CD8-positive, alpha-beta memory T cell (primary cell): Measurements from ENCODE around the gene AGER. TPM values are rescaled to one million over a fixed set of nuclear protein-coding genes. Genes with fewer than 3 reads are reported as not detected.

Experiments used
- CTCF ChIA-PET: fragments of 350-600 bp; sonication (Branson Sonifier 250); formaldehyde crosslinking; loops from one replicate; lab custom pipeline; 2021; ENCODE audit warnings: antibody characterized with exemption; lab: Charles Lee
- POLR2A ChIA-PET: fragments of 350-600 bp; sonication (Branson Sonifier 250); formaldehyde crosslinking; loops from one replicate; lab custom pipeline; 2021; ENCODE audit warnings: antibody characterized with exemption; lab: Charles Lee
- DNase-seq, 5 donors: peaks; one replicate each; pipeline versions ENCODE4 v3.0.0 to v3.0.0-alpha.2; 2020 to 2022; ENCODE audit warnings: mixed read lengths in 1 of 5
- H3K27ac ChIP-seq: one replicate; pipeline ENCODE4 v1.7.0; 2013; ENCODE audit warnings: low read depth, mild to moderate bottlenecking, low read length, moderate library complexity
- H3K27me3 ChIP-seq: 2 replicates; pipeline ENCODE4 v1.7.0; 2013; ENCODE audit warnings: low read length, mild to moderate bottlenecking; ENCODE audit not compliant: insufficient read depth, poor library complexity, severe bottlenecking
- H3K36me3 ChIP-seq: 2 replicates; pipeline ENCODE4 v1.7.0; 2013; ENCODE audit warnings: mild to moderate bottlenecking, low read length, moderate library complexity; ENCODE audit not compliant: insufficient read depth
- H3K4me1 ChIP-seq: 2 replicates; pipeline ENCODE4 v1.7.0; 2013; ENCODE audit warnings: mild to moderate bottlenecking, low read length, moderate library complexity; ENCODE audit not compliant: insufficient read depth
- H3K4me3 ChIP-seq: 2 replicates; pipeline ENCODE4 v1.7.0; 2013; ENCODE audit warnings: mild to moderate bottlenecking, low read length
- H3K9me3 ChIP-seq: 2 replicates; pipeline ENCODE4 v1.7.0; 2013; ENCODE audit warnings: mild to moderate bottlenecking, low read length
- H3K27ac Mint-ChIP-seq, 8 donors: one replicate each; pipeline ENCODE4 v1.8.0; 2020 to 2021; ENCODE audit warnings: mixed read lengths in 8 of 8, mild to moderate bottlenecking in 6 of 8, inconsistent platforms in 3 of 8, moderate library complexity in 3 of 8
- H3K27me3 Mint-ChIP-seq, 2 donors: one replicate each; pipeline ENCODE4 v1.8.0; 2020 to 2021; ENCODE audit warnings: mixed read lengths in 2 of 2, mild to moderate bottlenecking in 1 of 2, moderate library complexity in 1 of 2
- H3K36me3 Mint-ChIP-seq, 3 donors: one replicate each; pipeline ENCODE4 v1.8.0; 2020 to 2021; ENCODE audit warnings: mixed read lengths in 3 of 3, inconsistent platforms in 1 of 3, mild to moderate bottlenecking in 1 of 3
- H3K4me1 Mint-ChIP-seq, 3 donors: one replicate each; pipeline ENCODE4 v1.8.0; 2020 to 2021; ENCODE audit warnings: mixed read lengths in 3 of 3, inconsistent platforms in 1 of 3, mild to moderate bottlenecking in 1 of 3
- H3K4me3 Mint-ChIP-seq, 7 donors: one replicate each; pipeline ENCODE4 v1.8.0; 2020 to 2021; ENCODE audit warnings: mixed read lengths in 7 of 7, mild to moderate bottlenecking in 6 of 7, moderate library complexity in 4 of 7, inconsistent platforms in 2 of 7
- H3K9me3 Mint-ChIP-seq, 5 donors: one replicate each; pipeline ENCODE4 v1.8.0; 2020 to 2022; ENCODE audit warnings: mixed read lengths in 5 of 5, mild to moderate bottlenecking in 3 of 5, moderate library complexity in 2 of 5, inconsistent platforms in 1 of 5
- polyA plus RNA-seq: library from polyadenylated mRNA; unstranded; fragments of 300-500 nt; fragmentation: Illumina TruSeq; gene quantifications from one replicate; pipeline ENCODE4 v1.2.3, GENCODE V29; 2021
- total RNA-seq, 2 experiments: library from RNA; stranded (reverse); gene quantifications; one replicate each; pipeline ENCODE4 v1.2.3, GENCODE V29; 2021

Gene AGER
- total and polyA plus RNA-seq, 3 experiments from 2014 or later, result 11.9 to 12.5 TPM; not detected in 1

GRCh38 chr6:32177788-32178546 is 6.1 kb downstream of the AGER start, which contains the start of gene RNF5:
RNF5 (plus strand) TSS chr6:32178405; CDS start chr6:32178512, 107 bp downstream.
- no peaks in the 10 kb centered on the region for H3K27me3 ChIP-seq
- peak within 1 kb of the TSS; percentile 92 to 99 (median 98) for H3K27ac Mint-ChIP-seq
- H3K4me3 ChIP-seq, result peak within 1 kb of the TSS; percentile 75
- peak; percentile 86 to 99 (median 97) for DNase-seq
- peaks cover 4 to 44% (median 13%) of the 10 kb centered on the region in 3 donors for H3K36me3 Mint-ChIP-seq
- H3K27me3 Mint-ChIP-seq, result no peaks in the 10 kb centered on the region
- CTCF ChIA-PET, result interaction anchor here (0.8 to 2.5 kb wide), 5 partner anchors 12 to 1779 kb away, joined by 3 to 16 read pairs (median 4); partner anchors contain the start of genes GPSM3 and PBX2
- POLR2A ChIA-PET, result interaction anchor here (0.9 to 4.4 kb wide), 5 partner anchors 12 to 315 kb away, joined by 3 to 20 read pairs (median 17); partner anchors contain the start of genes GPSM3, NEU1 and PBX2
- H3K4me3 Mint-ChIP-seq, result peak within 1 kb of the TSS; percentile 82 to 99 (median 95)
- no peaks in the 10 kb centered on the region for H3K9me3 Mint-ChIP-seq
- peaks cover 61 to 79% (median 78%) of the 10 kb centered on the region in 3 donors for H3K4me1 Mint-ChIP-seq
- peak within 1 kb of the TSS; percentile 93 for H3K27ac ChIP-seq
- H3K4me1 ChIP-seq, result peaks cover 63% of the 10 kb centered on the region
- H3K36me3 ChIP-seq, result no peaks in the 10 kb centered on the region
- H3K9me3 ChIP-seq, result no peaks in the 10 kb centered on the region

- H3K36me3 Mint-ChIP-seq, result peaks cover 4 to 37% (median 13%) of the 10 kb centered on the region in 3 donors
- H3K4me1 ChIP-seq, result peaks cover 69% of the 10 kb centered on the region
- peak overlapping the region; percentile 82 to 99 (median 95) for H3K4me3 Mint-ChIP-seq
- peak overlapping the region; percentile 75 for H3K4me3 ChIP-seq
- H3K27ac ChIP-seq, result peak overlapping the region; percentile 93
- H3K4me1 Mint-ChIP-seq, result peaks cover 61 to 85% (median 80%) of the 10 kb centered on the region in 3 donors
- no peaks in the 10 kb centered on the region for H3K9me3 ChIP-seq
- H3K27ac Mint-ChIP-seq, result peak overlapping the region; percentile 92 to 99 (median 98)
- H3K36me3 ChIP-seq, result no peaks in the 10 kb centered on the region
- H3K27me3 ChIP-seq, result no peaks in the 10 kb centered on the region
- CTCF ChIA-PET, result interaction anchor here (0.8 to 2.5 kb wide), 4 partner anchors 13 to 1778 kb away, joined by 4 to 16 read pairs (median 6); partner anchors contain the start of gene PBX2
- peak in 1 of 5 donors; percentile 58 for DNase-seq
- POLR2A ChIA-PET, result interaction anchor here (0.9 to 4.4 kb wide), 4 partner anchors 13 to 315 kb away, joined by 3 to 20 read pairs (median 12); partner anchors contain the start of genes GPSM3, NEU1 and PBX2
- no peaks in the 10 kb centered on the region for H3K27me3 Mint-ChIP-seq
- no peaks in the 10 kb centered on the region for H3K9me3 Mint-ChIP-seq
These were observed 6.8 kb downstream of the AGER start for GRCh38 chr6:32177183-32177787.

- Histone ChIP-seq H3K4me1 (peaks cover 69% of the 10 kb centered on the region), H3K4me3 (peak overlapping the region; percentile 75), H3K27me3 (no peaks in the 10 kb centered on the region), H3K36me3 (no peaks in the 10 kb centered on the region), H3K9me3 (no peaks in the 10 kb centered on the region), H3K27ac (peak overlapping the region; percentile 93)
- Mint-ChIP-seq H3K27me3 (no peaks in the 10 kb centered on the region), H3K27ac (peak overlapping the region; percentile 92 to 99 (median 98)), H3K4me3 (peak overlapping the region; percentile 82 to 99 (median 95)), H3K36me3 (peaks cover 4 to 34% (median 13%) of the 10 kb centered on the region in 3 donors), H3K9me3 (no peaks in the 10 kb centered on the region), H3K4me1 (peaks cover 61 to 85% (median 81%) of the 10 kb centered on the region in 3 donors)
- ChIA-PET POLR2A (interaction anchor here (0.7 to 4.4 kb wide), 6 partner anchors 14 to 82 kb away, joined by 4 to 20 read pairs (median 6); partner anchors contain the start of genes GPSM3 and PBX2), CTCF (interaction anchor here (0.7 to 2.5 kb wide), 4 partner anchors 14 to 58 kb away, joined by 3 to 16 read pairs (median 6); partner anchors contain the start of gene PBX2)
- no peak for DNase-seq
These were observed 7.4 kb downstream of the AGER start for GRCh38 chr6:32176476-32177182.

GRCh38 chr6:32175711-32176475 is 8.2 kb downstream of the AGER start, which contains the start of gene AGPAT1:
AGPAT1 (minus strand) TSS chr6:32176084; CDS start chr6:32171496, 4,588 bp downstream.
- peaks cover 4 to 34% (median 16%) of the 10 kb centered on the region in 3 donors for H3K36me3 Mint-ChIP-seq
- H3K9me3 Mint-ChIP-seq, result no peaks in the 10 kb centered on the region
- Histone ChIP-seq H3K27ac (peak within 1 kb of the TSS; percentile 93), H3K9me3 (no peaks in the 10 kb centered on the region), H3K27me3 (no peaks in the 10 kb centered on the region), H3K36me3 (no peaks in the 10 kb centered on the region), H3K4me3 (peak within 1 kb of the TSS; percentile 75), H3K4me1 (peaks cover 64% of the 10 kb centered on the region)
- H3K4me3 Mint-ChIP-seq, result peak within 1 kb of the TSS; percentile 82 to 99 (median 95)
- H3K4me1 Mint-ChIP-seq, result peaks cover 63 to 86% (median 80%) of the 10 kb centered on the region in 3 donors
- DNase-seq, result peak; percentile 93 to 97 (median 94)
- H3K27ac Mint-ChIP-seq, result peak within 1 kb of the TSS; percentile 92 to 99 (median 98)
- ChIA-PET POLR2A (interaction anchor here (0.7 to 4.4 kb wide), 4 partner anchors 14 to 81 kb away, joined by 4 to 20 read pairs (median 5); partner anchors contain the start of gene PBX2), CTCF (interaction anchor here (0.7 to 2.5 kb wide), 3 partner anchors 14 to 47 kb away, joined by 3 to 16 read pairs (median 8); partner anchors contain the start of gene PBX2)
- no peaks in the 10 kb centered on the region for H3K27me3 Mint-ChIP-seq

- H3K36me3 Mint-ChIP-seq, result peaks cover under 1 to 34% (median 10%) of the 10 kb centered on the region in 3 donors
- DNase-seq, result no peak
- peak overlapping the region; percentile 80 to 99 (median 95) for H3K4me3 Mint-ChIP-seq
- ChIA-PET POLR2A (no interaction called here), CTCF (no interaction called here)
- Histone ChIP-seq H3K27ac (peak overlapping the region; percentile 93), H3K36me3 (no peaks in the 10 kb centered on the region), H3K27me3 (no peaks in the 10 kb centered on the region), H3K9me3 (no peaks in the 10 kb centered on the region), H3K4me3 (peak overlapping the region; percentile 75), H3K4me1 (peaks cover 60% of the 10 kb centered on the region)
- no peaks in the 10 kb centered on the region for H3K9me3 Mint-ChIP-seq
- no peaks in the 10 kb centered on the region for H3K27me3 Mint-ChIP-seq
- H3K27ac Mint-ChIP-seq, result peak overlapping the region; percentile 11 to 94 (median 90)
- H3K4me1 Mint-ChIP-seq, result peaks cover 58 to 80% (median 74%) of the 10 kb centered on the region in 3 donors
These were observed 8.7 kb downstream of the AGER start for GRCh38 chr6:32175322-32175710.

- Mint-ChIP-seq H3K27me3 (no peaks in the 10 kb centered on the region), H3K4me1 (peaks cover 52 to 71% (median 65%) of the 10 kb centered on the region in 3 donors), H3K9me3 (no peaks in the 10 kb centered on the region), H3K4me3 (peak overlapping the region; percentile 14 to 99 (median 80)), H3K27ac (peak overlapping the region in 6 of 8 donors; percentile 11 to 89 (median 36)), H3K36me3 (peaks cover 0 to 35% (median 14%) of the 10 kb centered on the region in 3 donors)
- no peaks in the 10 kb centered on the region for H3K27me3 ChIP-seq
- H3K27ac ChIP-seq, result no peak overlapping the region
- peaks cover 7% of the 10 kb centered on the region for H3K36me3 ChIP-seq
- ChIA-PET CTCF (no interaction called here), POLR2A (no interaction called here)
- H3K4me1 ChIP-seq, result peaks cover 51% of the 10 kb centered on the region
- no peak overlapping the region for H3K4me3 ChIP-seq
- H3K9me3 ChIP-seq, result no peaks in the 10 kb centered on the region
- DNase-seq, result no peak
These were observed 9.6 kb downstream of the AGER start for GRCh38 chr6:32174416-32174815.
